Astrocyte of the spinal cord (primary cell): Measurements from ENCODE around the gene CMTR1.

Experiments used
- DNase-seq: peaks from one replicate; pipeline ENCODE4 v3.0.0; 2011; ENCODE audit warnings: low read depth, low spot score
- H3K4me3 ChIP-seq: 2 replicates; pipeline ENCODE4 v1.5.1; 2011; ENCODE audit warnings: low read depth, mild to moderate bottlenecking, low read length, moderate library complexity
- CTCF ChIP-seq: IDR thresholded peaks from 2 replicates; pipeline ENCODE4 v1.5.1; 2012; ENCODE audit warnings: low read depth, mild to moderate bottlenecking, low read length, inconsistent platforms
- in situ Hi-C: cut with HindIII; loops from 2 replicates; pipeline ENCODE4 v1.10.0; 2017; ENCODE audit warnings: low sequenced_read_pairs

Gene CMTR1

GRCh38 chr6:37491830-37492208 lies 58.8 kb downstream of the CMTR1 start:
- TF ChIP-seq CTCF: no peak
- in situ Hi-C loops: no loop called here
- no peak overlapping the region for H3K4me3 ChIP-seq
- DNase-seq: no peak

- H3K4me3 ChIP-seq: no peak overlapping the region
- in situ Hi-C loops: no loop called here
Measured at GRCh38 chr6:37492236-37492972, 59.4 kb downstream of the CMTR1 start.

GRCh38 chr6:37492991-37493660 lies 60.1 kb downstream of the CMTR1 start:
- H3K4me3 ChIP-seq: no peak overlapping the region
- TF ChIP-seq CTCF: no peak
- in situ Hi-C loops: no loop called here
- DNase-seq: no peak

More at GRCh38 chr6:37492236-37492972, 59.4 kb downstream of the CMTR1 start:
- DNase-seq: no peak
- no peak for TF ChIP-seq CTCF

- TF ChIP-seq CTCF: no peak
- no peak overlapping the region for H3K4me3 ChIP-seq
- in situ Hi-C loops: no loop called here
- no peak for DNase-seq
Measured at GRCh38 chr6:37493661-37493995, 60.6 kb downstream of the CMTR1 start.

- TF ChIP-seq CTCF: no peak
- DNase-seq: no peak
- in situ Hi-C loops: no loop called here
- no peak overlapping the region for H3K4me3 ChIP-seq
Measured at GRCh38 chr6:37495244-37495934, 62.4 kb downstream of the CMTR1 start.

- TF ChIP-seq CTCF: no peak
- in situ Hi-C loops: no loop called here
- no peak for DNase-seq
Measured at GRCh38 chr6:37496951-37497885, 64.2 kb downstream of the CMTR1 start.

More at GRCh38 chr6:37496951-37497885, 64.2 kb downstream of the CMTR1 start:
- no peak overlapping the region for H3K4me3 ChIP-seq
